Activated CD4-positive, alpha-beta memory T cell treated with anti-CD3 and anti-CD28 coated beads for 36 hours (primary cell): ENCODE measurements around the gene CISH. TPM values are rescaled to one million over a fixed set of nuclear protein-coding genes. Genes with fewer than 3 reads are reported as not detected.

Experiments used
- CTCF ChIA-PET: fragments of 350-600 bp; sonication (Branson Sonifier 250); formaldehyde crosslinking; loops from one replicate; lab custom pipeline; 2021; ENCODE audit warnings: antibody characterized with exemption, inconsistent platforms; lab: Charles Lee
- POLR2A ChIA-PET: fragments of 350-600 bp; sonication (Branson Sonifier 250); formaldehyde crosslinking; loops from one replicate; lab custom pipeline; 2021; ENCODE audit warnings: antibody characterized with exemption; lab: Charles Lee
- DNase-seq: peaks from one replicate; pipeline ENCODE4 v3.0.0-alpha.2; 2020
- H3K27ac Mint-ChIP-seq: one replicate; pipeline ENCODE4 v1.8.0; 2021; ENCODE audit warnings: mixed read lengths
- H3K27me3 Mint-ChIP-seq: one replicate; pipeline ENCODE4 v1.8.0; 2021; ENCODE audit warnings: mixed read lengths
- H3K36me3 Mint-ChIP-seq: one replicate; pipeline ENCODE4 v1.8.0; 2021; ENCODE audit warnings: mixed read lengths
- H3K4me1 Mint-ChIP-seq: one replicate; pipeline ENCODE4 v1.8.0; 2021; ENCODE audit warnings: low read depth, mixed read lengths
- H3K4me3 Mint-ChIP-seq: one replicate; pipeline ENCODE4 v1.8.0; 2021; ENCODE audit warnings: mild to moderate bottlenecking, mixed read lengths
- H3K9me3 Mint-ChIP-seq: one replicate; pipeline ENCODE4 v1.8.0; 2021; ENCODE audit warnings: mixed read lengths
- intact Hi-C: fragments of 100-400 bp; cut with micrococcal nuclease; formaldehyde crosslinking; loops from one replicate; pipeline ENCODE4 v1.15.1; 2023
- total RNA-seq, 2 experiments: library from RNA; stranded (reverse); gene quantifications; one replicate each; pipeline ENCODE4 v1.2.3, GENCODE V29; 2021

The CISH gene
- total RNA-seq, 2 experiments from 2014 or later: 319 TPM

DNA sequence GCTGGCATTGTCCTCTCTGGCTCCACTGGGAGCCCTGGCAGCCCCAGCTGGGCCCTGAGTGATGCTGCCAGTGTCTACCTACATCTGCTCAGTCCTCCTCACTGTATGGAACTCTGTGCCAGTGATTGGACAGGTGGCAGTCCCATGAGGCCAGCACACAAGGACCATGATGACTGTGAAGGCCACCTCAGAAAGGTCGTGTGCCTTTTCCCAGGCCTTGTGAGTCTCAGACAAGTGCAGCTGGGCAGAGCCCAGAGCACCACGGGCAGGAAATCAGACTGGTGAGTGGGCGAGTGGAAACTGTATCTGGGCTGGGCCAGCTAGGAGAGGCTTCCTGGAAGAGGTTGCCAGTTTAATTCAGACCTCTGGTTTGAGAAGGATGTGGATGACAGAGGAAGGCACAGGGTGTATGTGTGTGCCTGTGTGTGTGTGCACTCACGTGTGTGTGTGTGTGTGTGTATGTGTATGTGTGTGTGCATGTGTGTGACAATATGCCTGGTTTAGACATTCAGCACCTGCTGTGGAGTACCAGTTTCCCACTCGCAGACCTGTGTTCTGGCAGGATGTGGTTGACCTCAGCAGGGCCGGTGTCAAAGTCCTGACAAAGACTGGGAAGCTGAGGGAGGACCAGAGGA lies 12.4 kb upstream of the CISH start:
- CTCF ChIA-PET: interaction anchor here (0.9 to 2.9 kb wide), 8 partner anchors 8 to 748 kb away, joined by 3 to 22 read pairs (median 6); partner anchors contain the start of gene CISH
- peak overlapping the region; percentile 94 for H3K27ac Mint-ChIP-seq
- POLR2A ChIA-PET: interaction anchor here (0.6 to 2.1 kb wide), 10 partner anchors 9 to 1103 kb away, joined by 3 to 9 read pairs (median 4); partner anchors contain the start of genes CISH and MANF
- H3K27me3 Mint-ChIP-seq: no peaks in the 10 kb centered on the region
- H3K36me3 Mint-ChIP-seq: peaks cover 49% of the 10 kb centered on the region
- H3K9me3 Mint-ChIP-seq: no peaks in the 10 kb centered on the region
- DNase-seq: peak; percentile 89
- H3K4me1 Mint-ChIP-seq: peaks cover 94% of the 10 kb centered on the region
- H3K4me3 Mint-ChIP-seq: peak overlapping the region; percentile 57
- intact Hi-C loops: loop anchor here (1.0 kb wide), 2 partner anchors 18 to 31 kb away; no protein-coding TSS in a partner anchor

DNA sequence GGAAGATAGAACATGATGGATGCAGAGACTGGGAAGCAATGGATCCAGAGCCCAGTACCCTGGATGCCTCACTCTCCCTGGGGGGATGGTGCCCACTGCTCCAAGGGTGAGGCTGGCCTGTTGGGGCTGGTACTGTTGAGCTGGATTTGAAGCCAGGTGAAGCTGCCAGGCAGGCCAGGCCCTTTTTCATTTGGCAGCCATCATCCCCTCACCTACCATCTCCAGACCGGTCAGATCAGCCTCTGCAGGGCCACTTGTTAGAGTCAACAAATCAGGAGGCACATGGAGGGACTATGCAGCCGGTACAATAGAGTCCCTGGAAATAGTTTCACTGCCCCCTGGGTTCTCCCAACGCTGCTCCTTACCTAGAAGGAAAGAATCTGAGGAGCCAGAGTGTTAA lies 11.3 kb upstream of the CISH start:
- peak overlapping the region; percentile 94 for H3K27ac Mint-ChIP-seq
- intact Hi-C loops: no loop called here
- H3K9me3 Mint-ChIP-seq: no peaks in the 10 kb centered on the region
- ChIA-PET CTCF (interaction anchor here (2.1 to 2.9 kb wide), 2 partner anchors 7 to 30 kb away, joined by 15 to 22 read pairs; no protein-coding TSS in a partner anchor), POLR2A (interaction anchor here (0.9 to 2.1 kb wide), 5 partner anchors 11 to 32 kb away, joined by 3 to 9 read pairs (median 4); partner anchors contain the start of gene CISH)
- H3K27me3 Mint-ChIP-seq: no peaks in the 10 kb centered on the region
- DNase-seq: no peak
- H3K36me3 Mint-ChIP-seq: peaks cover 56% of the 10 kb centered on the region
- no peak overlapping the region for H3K4me3 Mint-ChIP-seq
- H3K4me1 Mint-ChIP-seq: peaks cover 88% of the 10 kb centered on the region

DNA sequence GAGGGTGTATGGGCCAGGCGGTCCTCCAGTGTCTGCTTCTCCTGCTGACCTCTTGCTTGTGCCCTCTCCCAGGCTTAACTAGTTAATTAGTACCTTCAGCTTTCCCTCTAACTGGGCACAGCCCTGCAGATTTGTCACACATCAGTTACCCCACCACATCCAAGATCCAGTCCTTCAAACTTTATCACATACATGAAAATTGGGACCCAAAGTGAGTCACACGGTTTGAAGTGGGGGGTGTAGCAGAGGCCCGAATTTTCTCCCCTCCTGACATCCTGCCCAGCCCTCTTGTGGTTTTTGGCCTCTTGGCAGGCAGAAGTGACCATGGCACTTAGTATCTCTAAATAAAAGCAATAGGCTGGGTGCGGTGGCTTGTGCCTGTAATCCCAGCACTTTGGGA lies 9.2 kb upstream of the CISH start:
- no peak for DNase-seq
- Mint-ChIP-seq H3K4me3 (peak overlapping the region; percentile 93), H3K27me3 (no peaks in the 10 kb centered on the region), H3K27ac (peak overlapping the region; percentile 91), H3K9me3 (no peaks in the 10 kb centered on the region), H3K36me3 (peaks cover 57% of the 10 kb centered on the region), H3K4me1 (peaks cover 76% of the 10 kb centered on the region)
- CTCF ChIA-PET: interaction anchor here (1.4 to 8.5 kb wide), 6 partner anchors 8 to 78 kb away, joined by 3 to 188 read pairs (median 8); no protein-coding TSS in a partner anchor
- POLR2A ChIA-PET: no interaction called here
- intact Hi-C loops: no loop called here

DNA sequence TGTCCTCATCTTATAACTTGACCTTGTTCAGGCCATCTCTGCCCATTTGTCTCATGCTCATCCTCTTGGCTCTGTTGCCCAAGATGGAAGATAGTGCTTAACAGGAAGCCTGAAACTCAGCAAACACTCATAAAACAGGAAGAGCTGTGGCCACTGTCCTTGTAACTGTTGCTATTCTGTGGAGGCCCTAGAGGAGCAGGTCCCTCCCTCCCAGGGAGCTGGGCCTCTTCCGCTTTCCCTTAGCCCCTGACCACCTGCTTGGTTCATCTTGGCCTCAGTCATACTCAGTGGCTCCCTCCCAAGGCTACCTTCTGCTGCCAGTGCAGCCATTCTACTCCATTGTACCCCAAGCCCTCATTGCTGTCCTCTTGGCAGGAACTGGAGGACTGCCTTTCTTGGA lies 8.8 kb upstream of the CISH start:
- ChIA-PET POLR2A (interaction anchor here (1.1 to 24.8 kb wide), 4 partner anchors 10 to 47 kb away, joined by 3 to 1013 read pairs (median 4); partner anchors contain the start of genes C3orf18 and HEMK1), CTCF (interaction anchor here (1.0 to 8.5 kb wide), 11 partner anchors 8 to 769 kb away, joined by 3 to 188 read pairs (median 5); no protein-coding TSS in a partner anchor)
- H3K27ac Mint-ChIP-seq: peak overlapping the region; percentile 91
- no peaks in the 10 kb centered on the region for H3K27me3 Mint-ChIP-seq
- peaks cover 60% of the 10 kb centered on the region for H3K36me3 Mint-ChIP-seq
- H3K9me3 Mint-ChIP-seq: no peaks in the 10 kb centered on the region
- peak; percentile 53 for DNase-seq
- peaks cover 76% of the 10 kb centered on the region for H3K4me1 Mint-ChIP-seq
- H3K4me3 Mint-ChIP-seq: peak overlapping the region; percentile 93
- intact Hi-C loops: no loop called here

DNA sequence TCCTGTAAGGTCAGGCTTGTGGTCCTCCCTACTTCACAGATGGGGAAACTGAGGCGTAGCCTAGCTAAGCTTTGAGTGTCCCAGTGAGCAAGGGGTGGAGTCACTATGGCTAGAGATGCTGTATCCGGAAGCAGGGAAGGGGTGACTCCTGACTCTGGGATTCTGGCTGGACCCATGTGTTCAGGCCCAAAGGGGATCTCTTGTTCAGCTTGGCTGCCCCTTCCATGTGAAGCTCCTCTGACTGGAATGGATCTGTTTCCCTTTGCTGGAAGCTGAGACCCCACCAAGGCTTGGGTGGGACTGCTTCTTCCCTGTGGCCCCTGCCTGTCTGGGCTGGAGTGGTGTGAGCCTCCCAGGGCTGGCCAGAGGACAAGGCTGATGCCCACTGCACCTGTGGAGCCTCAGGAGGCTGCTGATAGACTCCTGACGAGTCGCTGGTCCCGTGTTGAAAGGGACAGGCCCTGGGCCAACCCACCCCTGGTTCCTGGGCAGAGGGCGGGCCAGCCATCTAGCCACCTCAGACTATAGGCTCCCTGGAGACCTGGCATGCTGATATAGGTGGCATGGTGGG lies 6.4 kb upstream of the CISH start:
- Mint-ChIP-seq H3K27me3 (no peaks in the 10 kb centered on the region), H3K27ac (peak overlapping the region; percentile 92), H3K9me3 (no peaks in the 10 kb centered on the region), H3K36me3 (peaks cover 63% of the 10 kb centered on the region), H3K4me1 (peaks cover 67% of the 10 kb centered on the region), H3K4me3 (peak overlapping the region; percentile 93)
- DNase-seq: peak; percentile 62
- ChIA-PET CTCF (interaction anchor here (1.0 to 20.7 kb wide), 8 partner anchors 9 to 772 kb away, joined by 3 to 908 read pairs (median 24); partner anchors contain the start of genes C3orf18, DOCK3 and HEMK1), POLR2A (interaction anchor here (0.7 to 24.8 kb wide), 10 partner anchors 8 to 768 kb away, joined by 3 to 1013 read pairs (median 6); partner anchors contain the start of genes C3orf18, HEMK1 and MANF)
- intact Hi-C loops: loop anchor here (2.0 to 5.0 kb wide), 4 partner anchors 354 to 1054 kb away; partner anchors contain the start of genes MANF and TEX264

DNA sequence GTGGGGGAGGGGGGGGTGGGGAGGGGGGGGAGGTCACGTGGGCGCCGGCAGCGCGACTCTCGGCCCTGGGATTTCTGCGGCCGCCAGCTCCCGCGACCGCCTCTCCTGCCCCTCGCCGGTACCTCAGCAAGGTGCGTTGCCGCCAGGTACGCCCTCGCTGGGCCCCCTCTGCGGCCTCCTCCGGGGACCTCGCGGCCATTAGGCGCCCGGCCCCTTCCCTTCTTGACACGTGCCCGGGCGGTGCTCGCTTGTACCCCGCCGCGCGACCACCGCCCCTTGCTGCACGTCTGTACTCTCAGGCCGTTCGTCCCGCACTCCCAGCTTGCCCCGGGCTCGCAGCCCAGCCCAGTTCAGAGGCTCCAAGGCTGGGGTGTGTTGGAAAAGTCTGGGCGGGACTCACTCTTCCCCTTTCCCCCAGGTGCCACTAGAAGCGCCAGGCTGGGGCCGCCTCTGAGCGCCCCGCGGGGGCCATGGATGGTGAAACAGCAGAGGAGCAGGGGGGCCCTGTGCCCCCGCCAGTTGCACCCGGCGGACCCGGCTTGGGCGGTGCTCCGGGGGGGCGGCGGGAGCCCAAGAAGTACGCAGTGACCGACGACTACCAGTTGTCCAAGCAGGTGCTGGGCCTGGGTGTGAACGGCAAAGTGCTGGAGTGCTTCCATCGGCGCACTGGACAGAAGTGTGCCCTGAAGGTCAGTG lies 5.7 kb upstream of the CISH start, which contains the start of gene MAPKAPK3:
MAPKAPK3 (plus strand) TSS at position 56 of the 696 bp plus-strand sequence; CDS start at position 471, 415 bp downstream.
- H3K27me3 Mint-ChIP-seq: peaks cover 2% of the 10 kb centered on the region
- H3K4me1 Mint-ChIP-seq: peaks cover 64% of the 10 kb centered on the region
- H3K9me3 Mint-ChIP-seq: no peaks in the 10 kb centered on the region
- CTCF ChIA-PET: interaction anchor here (1.0 to 20.7 kb wide), 26 partner anchors 7 to 772 kb away, joined by 3 to 908 read pairs (median 12); partner anchors contain the start of genes C3orf18, DOCK3 and HEMK1
- POLR2A ChIA-PET: interaction anchor here (0.7 to 24.8 kb wide), 12 partner anchors 8 to 768 kb away, joined by 3 to 1013 read pairs (median 6); partner anchors contain the start of genes C3orf18, HEMK1 and MANF
- H3K4me3 Mint-ChIP-seq: peak within 1 kb of the TSS; percentile 93
- DNase-seq: peak; percentile 53
- intact Hi-C loops: loop anchor here (2.0 to 5.0 kb wide), 4 partner anchors 355 to 1055 kb away; partner anchors contain the start of genes MANF and TEX264
- H3K36me3 Mint-ChIP-seq: peaks cover 68% of the 10 kb centered on the region
- H3K27ac Mint-ChIP-seq: peak within 1 kb of the TSS; percentile 92

DNA sequence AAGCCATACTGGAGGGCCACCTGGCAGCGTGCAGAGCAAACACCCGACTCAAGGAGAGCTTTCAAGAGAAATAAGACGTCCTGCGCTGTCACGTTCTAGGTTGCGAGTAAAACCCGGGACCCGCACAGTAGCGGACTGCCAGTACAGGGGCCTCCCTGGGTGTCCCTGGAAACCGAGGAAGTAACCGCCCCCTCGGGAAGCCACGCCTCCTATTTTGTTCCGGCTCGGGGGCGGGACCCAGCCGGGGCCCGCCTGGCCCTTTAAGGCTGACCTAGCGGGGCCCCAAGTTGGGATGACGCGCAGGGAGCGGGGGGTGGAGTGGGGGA lies 5.2 kb upstream of the CISH start:
- Mint-ChIP-seq H3K36me3 (peaks cover 72% of the 10 kb centered on the region), H3K4me3 (peak overlapping the region; percentile 78)

DNA sequence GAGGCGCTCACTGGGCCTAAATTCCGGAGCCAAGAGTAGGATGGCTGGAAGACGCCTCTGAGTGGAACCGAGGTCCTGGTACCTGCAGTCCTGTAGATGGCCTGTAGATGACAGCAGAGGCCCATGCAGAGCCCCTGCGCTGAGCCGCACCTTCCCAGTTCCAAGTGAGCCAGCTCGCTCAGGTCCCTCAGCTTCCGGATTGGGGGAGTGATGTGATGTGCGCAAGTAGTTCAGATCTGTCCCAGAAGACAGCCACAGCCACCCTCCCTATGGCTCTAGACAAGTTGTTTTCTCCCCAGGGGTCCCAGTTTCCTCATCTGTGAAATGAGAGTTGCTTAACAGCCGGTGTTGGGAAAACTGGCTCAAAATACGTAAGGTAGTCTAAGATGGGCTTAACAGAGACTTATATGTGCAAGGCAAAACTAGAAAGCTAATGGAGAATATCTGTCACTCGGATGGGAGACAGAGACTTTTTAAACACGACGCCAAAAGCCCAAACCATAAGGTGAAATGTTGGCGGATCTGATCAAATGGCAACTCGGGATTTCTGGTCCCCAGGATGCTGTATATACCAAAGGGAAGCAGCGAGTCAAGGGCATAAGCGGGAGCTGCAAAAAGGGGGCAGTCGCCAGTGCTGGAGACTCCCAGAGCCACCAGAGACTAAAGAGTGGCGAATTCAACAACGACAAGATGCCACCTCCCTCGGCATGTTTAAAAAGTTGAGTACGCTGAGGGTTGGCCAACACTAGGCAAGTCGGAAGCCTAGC lies 4.6 kb upstream of the CISH start:
- Mint-ChIP-seq H3K9me3 (no peaks in the 10 kb centered on the region), H3K4me1 (peaks cover 60% of the 10 kb centered on the region), H3K4me3 (peak overlapping the region; percentile 78), H3K27me3 (peaks cover 6% of the 10 kb centered on the region), H3K36me3 (peaks cover 75% of the 10 kb centered on the region), H3K27ac (peak overlapping the region; percentile 92)
- ChIA-PET CTCF (interaction anchor here (0.5 to 20.7 kb wide), 42 partner anchors 8 to 885 kb away, joined by 3 to 908 read pairs (median 6); partner anchors contain the start of genes C3orf18, DOCK3, HEMK1 and MANF), POLR2A (interaction anchor here (0.8 to 24.8 kb wide), 9 partner anchors 12 to 769 kb away, joined by 3 to 1013 read pairs (median 12); partner anchors contain the start of genes C3orf18, HEMK1 and MANF)
- DNase-seq: peak; percentile 91
- intact Hi-C loops: loop anchor here (1.0 to 5.0 kb wide), 6 partner anchors 36 to 1056 kb away; partner anchors contain the start of genes MANF and TEX264

More for the DNA sequence above, 5.2 kb upstream of the CISH start:
- POLR2A ChIA-PET: interaction anchor here (0.8 to 24.8 kb wide), 8 partner anchors 12 to 769 kb away, joined by 3 to 1013 read pairs (median 12); partner anchors contain the start of genes C3orf18, HEMK1 and MANF
- Mint-ChIP-seq H3K9me3 (no peaks in the 10 kb centered on the region), H3K27me3 (peaks cover 6% of the 10 kb centered on the region), H3K4me1 (peaks cover 63% of the 10 kb centered on the region), H3K27ac (peak overlapping the region; percentile 92)
- peak; percentile 98 for DNase-seq
- CTCF ChIA-PET: interaction anchor here (0.9 to 20.7 kb wide), 30 partner anchors 7 to 885 kb away, joined by 3 to 908 read pairs (median 10); partner anchors contain the start of genes C3orf18, DOCK3, HEMK1 and NPRL2
- intact Hi-C loops: loop anchor here (1.0 to 5.0 kb wide), 6 partner anchors 36 to 1056 kb away; partner anchors contain the start of genes MANF and TEX264

DNA sequence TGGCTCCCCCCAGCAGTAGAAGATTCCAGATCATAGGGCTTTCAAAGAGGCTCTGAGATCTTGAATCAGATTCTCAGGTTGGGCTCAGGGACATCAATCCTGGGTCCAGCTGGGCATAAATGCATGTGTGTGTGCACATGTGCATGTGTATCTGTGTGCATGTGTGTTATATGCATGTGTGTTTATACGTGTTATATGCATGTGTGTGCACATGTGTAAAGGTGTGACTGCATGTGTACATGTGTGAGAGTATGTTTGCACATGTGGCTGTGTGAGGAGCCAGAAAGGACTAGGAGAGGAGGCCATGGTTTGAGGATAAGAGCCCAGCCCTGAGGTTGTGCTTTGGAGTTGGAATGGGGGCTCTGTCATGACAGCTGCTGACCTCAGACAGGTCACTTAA lies 3.6 kb upstream of the CISH start:
- ChIA-PET CTCF (interaction anchor here (1.0 to 20.7 kb wide), 23 partner anchors 9 to 884 kb away, joined by 3 to 908 read pairs (median 15); partner anchors contain the start of genes C3orf18, DOCK3, HEMK1 and MANF), POLR2A (interaction anchor here (1.0 to 24.8 kb wide), 5 partner anchors 15 to 42 kb away, joined by 3 to 1013 read pairs (median 283); partner anchors contain the start of genes C3orf18 and HEMK1)
- no peak for DNase-seq
- Mint-ChIP-seq H3K27ac (peak overlapping the region; percentile 92), H3K4me3 (peak overlapping the region; percentile 78), H3K27me3 (peaks cover 6% of the 10 kb centered on the region), H3K4me1 (peaks cover 50% of the 10 kb centered on the region), H3K36me3 (peaks cover 78% of the 10 kb centered on the region), H3K9me3 (no peaks in the 10 kb centered on the region)
- intact Hi-C loops: loop anchor here (2.0 to 5.0 kb wide), 4 partner anchors 178 to 1057 kb away; partner anchors contain the start of gene TEX264
